Gastroesophageal sphincter (tissue), 4 donors: Measurements from ENCODE around the gene PNMT. TPM values are rescaled to one million over a fixed set of nuclear protein-coding genes. Genes with fewer than 3 reads are reported as not detected.

Experiments
- ATAC-seq: fragments of 150-250 bp; one replicate; pipeline ENCODE4 v1.9.1; 2016; ENCODE audit warnings: mild to moderate bottlenecking, moderate library complexity
- H3K27ac ChIP-seq, 4 donors: fragments of 200-600 bp; sonication (generic) in 3 of 4; 1 replicate in 3 of 4; 2 replicates in 1 of 4; pipeline ENCODE4 v1.5.1; 2016 to 2019
- H3K27me3 ChIP-seq: fragments of 200-600 bp; sonication (generic); one replicate; pipeline ENCODE4 v1.5.1; 2019
- H3K36me3 ChIP-seq, 2 donors: fragments of 200-600 bp; sonication (generic); one replicate each; pipeline ENCODE4 v1.5.1; 2019; ENCODE audit warnings: control low read depth in 1 of 2
- H3K4me1 ChIP-seq, 3 donors: fragments of 200-600 bp; sonication (generic); 1 replicate in 2 of 3; 2 replicates in 1 of 3; pipeline ENCODE4 v1.5.1; 2016 to 2019; ENCODE audit warnings: control low read depth in 2 of 3
- H3K4me3 ChIP-seq, 2 donors: fragments of 200-600 bp; sonication (generic); one replicate each; pipeline ENCODE4 v1.5.1; 2019; ENCODE audit warnings: mild to moderate bottlenecking in 1 of 2, moderate library complexity in 1 of 2
- H3K9me3 ChIP-seq, 3 donors: fragments of 200-600 bp; sonication (generic); one replicate each; pipeline ENCODE4 v1.5.1; 2017 to 2019; ENCODE audit warnings: control low read depth in 2 of 3
- CTCF ChIP-seq, 4 experiments: fragments of 200-600 bp in 2 of 4; fragments of 450-650 bp in 2 of 4; sonication (generic) in 1 of 4; IDR thresholded peaks; one replicate each; pipeline ENCODE4 v1.5.1; 2017 to 2019; ENCODE audit warnings: antibody characterized with exemption in 4 of 4, mild to moderate bottlenecking in 2 of 4, moderate library complexity in 2 of 4
- EP300 ChIP-seq: sonication (generic); formaldehyde crosslinking; IDR thresholded peaks from one replicate; pipeline ENCODE4 v1.6.1; 2017; ENCODE audit warnings: antibody characterized with exemption, mild to moderate bottlenecking
- POLR2A ChIP-seq, 2 donors: fragments of 450-650 bp; IDR thresholded peaks; one replicate each; pipeline ENCODE4 v1.6.1; 2017; ENCODE audit warnings: antibody characterized with exemption in 2 of 2, mild to moderate bottlenecking in 2 of 2, moderate library complexity in 1 of 2
- POLR2AphosphoS5 ChIP-seq: sonication (generic); formaldehyde crosslinking; IDR thresholded peaks from one replicate; pipeline ENCODE4 v1.6.1; 2017; ENCODE audit warnings: antibody characterized with exemption
- WGBS, 2 donors: methylation state at CpG; one replicate each; pipeline ENCODE4 v1.1.5; 2018; ENCODE audit warnings: low coverage in 1 of 2; 5-methylcytosine and 5-hydroxymethylcytosine counted together
- total RNA-seq, 4 donors: library from RNA; depleted of rRNA; stranded (reverse); fragments of >200 nt; gene quantifications; one replicate each; pipeline ENCODE4 v1.1.0, GENCODE V29; 2016

PNMT gene
- total RNA-seq, 4 donors from 2014 or later: 6.7 to 11.7 (median 7.5) TPM

DNA sequence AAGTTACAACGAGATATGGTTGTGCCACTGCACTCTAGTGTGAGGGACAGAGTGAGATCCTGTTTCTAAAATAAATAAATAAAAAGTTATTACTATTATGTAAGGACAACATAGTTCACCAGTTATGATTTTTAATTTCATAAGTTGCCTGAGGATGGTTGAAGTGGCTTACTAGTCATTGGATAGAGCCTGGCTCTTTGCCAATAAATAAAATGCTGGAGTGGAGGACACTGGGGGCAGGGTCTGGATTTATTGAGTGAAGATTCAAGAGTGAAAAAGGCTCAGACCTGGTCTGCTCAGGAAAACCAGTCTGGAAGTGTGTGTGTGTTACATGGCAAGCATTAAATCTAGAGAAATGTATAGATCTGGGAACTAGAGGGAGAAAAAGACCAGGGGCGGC is 29.2 kb upstream of the PNMT start:
- no peak for TF ChIP-seq EP300
- TF ChIP-seq CTCF (IDR thresholded peaks at IDR 0.05): no peak
- no peak for TF ChIP-seq POLR2AphosphoS5
- Histone ChIP-seq H3K4me1 (peaks cover 0 to 92% (median 34%) of the 10 kb centered on the region in 3 donors), H3K27ac (no peak overlapping the region), H3K27me3 (no peaks in the 10 kb centered on the region), H3K9me3 (no peaks in the 10 kb centered on the region), H3K36me3 (no peaks in the 10 kb centered on the region), H3K4me3 (no peak overlapping the region)
- WGBS, 2 donors: 58 to 71% methylated on average over 2 of the region's 2 CpGs
- ATAC-seq: no peak

- no peaks in the 10 kb centered on the region for H3K27me3 ChIP-seq
- H3K9me3 ChIP-seq: no peaks in the 10 kb centered on the region
- H3K36me3 ChIP-seq: no peaks in the 10 kb centered on the region
- no peak overlapping the region for H3K4me3 ChIP-seq
- WGBS, 2 donors: 59% methylated on average over 6 of the region's 11 CpGs; no CpG with 5 or more reads in 1 of the 2 donors
- TF ChIP-seq POLR2A (IDR thresholded peaks at IDR 0.05) (no peak), EP300 (no peak), CTCF (IDR thresholded peaks at IDR 0.05) (no peak), POLR2AphosphoS5 (no peak)
- H3K27ac ChIP-seq: no peak overlapping the region
- ATAC-seq: no peak
- peaks cover 0 to 86% (median 30%) of the 10 kb centered on the region in 3 donors for H3K4me1 ChIP-seq
Measured at GRCh38 chr17:39639566-39640458, 28.4 kb upstream of the PNMT start.

DNA sequence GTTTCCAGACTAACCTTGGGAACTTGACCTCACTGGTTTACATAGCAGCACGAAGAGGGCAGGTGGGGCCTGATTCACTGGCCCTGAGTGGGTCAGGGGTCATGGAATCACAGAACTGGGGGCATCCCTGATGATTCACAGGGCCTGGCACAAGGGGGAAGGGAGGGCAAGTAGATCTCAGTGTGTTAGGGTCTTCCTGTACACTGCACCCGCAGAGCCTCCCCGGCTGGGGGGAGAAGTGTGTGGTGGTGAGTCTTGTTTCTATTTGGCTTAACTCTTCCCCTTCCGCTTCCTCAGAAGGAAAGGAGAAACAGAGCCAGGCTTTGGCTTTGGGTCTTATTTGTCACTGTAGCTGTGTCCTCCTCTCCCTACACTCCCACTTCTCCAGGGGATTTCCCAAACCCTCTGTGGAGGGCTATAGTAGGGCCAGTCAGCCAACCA is 27.6 kb upstream of the PNMT start:
- Histone ChIP-seq H3K9me3 (no peaks in the 10 kb centered on the region), H3K4me3 (no peak overlapping the region), H3K27ac (no peak overlapping the region), H3K36me3 (no peaks in the 10 kb centered on the region), H3K27me3 (no peaks in the 10 kb centered on the region), H3K4me1 (peaks cover 0 to 83% (median 30%) of the 10 kb centered on the region in 3 donors)
- no peak for TF ChIP-seq POLR2A (IDR thresholded peaks at IDR 0.05)
- TF ChIP-seq EP300: no peak
- TF ChIP-seq POLR2AphosphoS5: no peak
- no peak for TF ChIP-seq CTCF (IDR thresholded peaks at IDR 0.05)
- WGBS, 2 donors: 36% methylated on average over 4 of the region's 4 CpGs; no CpG with 5 or more reads in 1 of the 2 donors
- no peak for ATAC-seq

DNA sequence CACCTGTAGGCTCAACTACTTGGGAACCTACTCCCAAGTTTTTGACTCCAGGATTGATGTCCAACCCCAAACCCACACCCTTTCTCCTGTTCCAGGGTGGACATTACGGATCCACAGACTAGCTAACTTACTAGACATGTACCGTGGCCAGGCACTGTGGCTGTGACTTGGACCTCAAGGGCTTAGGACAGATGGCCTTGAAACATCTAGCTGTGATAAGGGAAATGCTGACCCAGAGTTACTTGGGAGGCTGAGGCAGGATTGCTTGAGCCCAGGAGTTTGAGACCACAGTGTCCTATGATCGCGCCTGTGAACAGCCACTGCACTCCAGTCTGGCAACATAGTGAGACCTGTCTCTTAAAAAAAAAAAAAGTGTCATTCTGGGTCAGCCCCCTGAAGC is 27.2 kb upstream of the PNMT start:
- no peak for ATAC-seq
- no peak for TF ChIP-seq POLR2AphosphoS5
- TF ChIP-seq POLR2A (IDR thresholded peaks at IDR 0.05): no peak
- no peak for TF ChIP-seq CTCF (IDR thresholded peaks at IDR 0.05)
- TF ChIP-seq EP300: no peak
- H3K36me3 ChIP-seq: peaks cover 0 to under 1% of the 10 kb centered on the region in 2 donors
- no peaks in the 10 kb centered on the region for H3K27me3 ChIP-seq
- no peak overlapping the region for H3K27ac ChIP-seq
- H3K4me1 ChIP-seq: peaks cover 0 to 78% (median 27%) of the 10 kb centered on the region in 3 donors
- 100% methylated on average over 2 of the region's 4 CpGs; no CpG with 5 or more reads in 1 of the 2 donors for WGBS, 2 donors
- H3K9me3 ChIP-seq: no peaks in the 10 kb centered on the region
- H3K4me3 ChIP-seq: no peak overlapping the region

DNA sequence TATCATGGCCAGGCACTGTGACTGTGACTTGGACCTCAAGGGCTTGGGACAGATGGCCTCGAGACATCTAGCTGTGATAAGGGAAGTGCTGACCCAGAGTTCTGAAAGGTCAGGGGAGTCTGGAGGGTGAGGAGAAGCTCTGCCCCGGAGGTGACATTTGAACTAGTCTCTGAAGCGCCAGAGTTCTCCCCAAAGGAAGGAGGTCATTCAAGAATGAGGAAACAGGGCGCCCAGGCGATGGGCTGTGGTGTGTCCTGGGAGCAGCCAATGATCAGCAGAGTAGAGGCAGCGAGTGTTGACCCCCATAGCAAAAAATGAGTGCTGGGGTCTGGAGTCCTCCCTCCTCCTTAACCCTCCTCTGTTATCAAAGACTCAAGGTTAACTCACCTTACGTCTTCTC is 26.4 kb upstream of the PNMT start:
- 65% methylated on average over 5 of the region's 7 CpGs; no CpG with 5 or more reads in 1 of the 2 donors for WGBS, 2 donors
- Histone ChIP-seq H3K27me3 (no peaks in the 10 kb centered on the region), H3K9me3 (no peaks in the 10 kb centered on the region), H3K27ac (no peak overlapping the region), H3K4me1 (peaks cover 0 to 71% (median 22%) of the 10 kb centered on the region in 3 donors), H3K36me3 (peaks cover 0 to 6% of the 10 kb centered on the region in 2 donors), H3K4me3 (no peak overlapping the region)
- ATAC-seq: no peak
- TF ChIP-seq EP300 (no peak), POLR2AphosphoS5 (no peak), CTCF (IDR thresholded peaks at IDR 0.05) (no peak), POLR2A (IDR thresholded peaks at IDR 0.05) (no peak)
